ENCODE measurements around the gene CHL1.

CHL1 gene

DNA sequence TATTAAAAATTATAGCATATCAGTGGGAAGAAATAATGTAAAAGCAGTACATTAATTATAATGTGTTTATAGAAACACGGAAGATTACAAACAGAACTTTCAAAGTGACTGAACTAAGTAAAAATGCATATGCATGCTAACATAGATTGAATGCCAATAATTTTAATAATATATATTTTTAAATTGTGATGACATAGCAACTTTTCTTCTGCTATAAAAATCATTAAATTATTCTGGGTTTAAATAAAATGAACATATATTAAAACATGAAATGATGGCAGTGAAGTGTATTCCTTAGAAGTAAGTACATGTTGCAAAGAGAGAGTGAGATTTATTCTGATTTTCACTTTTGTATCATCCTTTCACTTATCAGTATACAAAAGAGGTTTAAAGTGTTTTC lies 128.9 kb downstream of the CHL1 start:
- TF ChIP-seq, protein P1, sequence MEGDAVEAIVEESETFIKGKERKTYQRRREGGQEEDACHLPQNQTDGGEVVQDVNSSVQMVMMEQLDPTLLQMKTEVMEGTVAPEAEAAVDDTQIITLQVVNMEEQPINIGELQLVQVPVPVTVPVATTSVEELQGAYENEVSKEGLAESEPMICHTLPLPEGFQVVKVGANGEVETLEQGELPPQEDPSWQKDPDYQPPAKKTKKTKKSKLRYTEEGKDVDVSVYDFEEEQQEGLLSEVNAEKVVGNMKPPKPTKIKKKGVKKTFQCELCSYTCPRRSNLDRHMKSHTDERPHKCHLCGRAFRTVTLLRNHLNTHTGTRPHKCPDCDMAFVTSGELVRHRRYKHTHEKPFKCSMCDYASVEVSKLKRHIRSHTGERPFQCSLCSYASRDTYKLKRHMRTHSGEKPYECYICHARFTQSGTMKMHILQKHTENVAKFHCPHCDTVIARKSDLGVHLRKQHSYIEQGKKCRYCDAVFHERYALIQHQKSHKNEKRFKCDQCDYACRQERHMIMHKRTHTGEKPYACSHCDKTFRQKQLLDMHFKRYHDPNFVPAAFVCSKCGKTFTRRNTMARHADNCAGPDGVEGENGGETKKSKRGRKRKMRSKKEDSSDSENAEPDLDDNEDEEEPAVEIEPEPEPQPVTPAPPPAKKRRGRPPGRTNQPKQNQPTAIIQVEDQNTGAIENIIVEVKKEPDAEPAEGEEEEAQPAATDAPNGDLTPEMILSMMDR (conservative IDR thresholded peaks at IDR 0.05; ENCODE audit: low read depth, low read length) = no peak
- DNase-seq (ENCODE audit: low read depth) = no peak
- no peak overlapping the region for H3K4me3 ChIP-seq (ENCODE audit: low read depth, low read length)

DNA sequence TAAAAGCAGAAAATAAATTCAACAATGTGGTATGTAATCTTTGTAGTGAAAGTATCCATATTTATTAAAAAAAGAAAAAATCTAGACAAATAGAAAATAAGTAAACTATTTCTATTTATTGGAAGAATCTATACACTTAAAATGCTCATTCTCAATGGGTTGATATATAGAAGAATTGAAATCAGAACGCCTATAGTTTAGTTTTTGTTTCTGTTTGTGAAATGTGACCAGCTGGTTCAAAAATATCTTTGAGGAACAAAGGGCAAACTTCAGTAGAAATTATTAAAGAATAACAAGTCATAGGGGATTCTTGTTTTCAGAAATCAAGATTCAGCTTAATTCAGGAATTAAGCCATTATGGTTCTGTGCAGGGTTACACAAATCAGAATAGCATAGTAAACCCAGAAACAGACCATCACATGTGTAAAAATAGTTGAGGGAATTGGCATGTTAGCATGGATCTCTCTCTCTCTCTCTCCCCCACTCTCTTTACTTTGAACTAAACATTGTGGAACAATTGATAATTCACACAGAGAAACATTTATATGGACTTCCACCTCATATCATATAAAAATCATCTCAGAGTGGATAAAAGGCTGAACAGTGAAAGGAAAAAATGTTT lies 134.0 kb downstream of the CHL1 start:
- TF ChIP-seq, protein P1 (conservative IDR thresholded peaks at IDR 0.05; ENCODE audit: low read depth, low read length) = no peak
- H3K4me3 ChIP-seq (ENCODE audit: low read depth, low read length) = no peak overlapping the region
- DNase-seq (ENCODE audit: low read depth) = no peak

DNA sequence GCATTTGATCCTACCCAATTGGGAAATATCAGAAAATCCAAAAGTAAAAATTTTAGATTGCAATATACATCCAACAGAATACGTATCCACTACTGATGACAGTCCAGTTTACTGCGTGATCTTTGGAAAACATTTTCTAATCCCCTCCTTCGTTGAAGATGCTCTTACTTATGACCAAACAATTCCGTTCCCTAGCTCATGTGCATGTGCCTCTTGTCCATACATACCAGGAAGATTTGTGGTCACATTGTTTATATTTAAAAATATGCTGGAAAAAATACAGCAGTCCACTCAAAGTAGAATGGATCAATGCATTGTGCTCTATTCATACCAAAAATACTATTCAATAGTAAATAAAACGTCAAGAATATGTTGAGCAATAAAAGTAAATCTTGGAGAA lies 135.3 kb downstream of the CHL1 start:
- H3K4me3 ChIP-seq (ENCODE audit: low read depth, low read length) = no peak overlapping the region
- TF ChIP-seq, protein P1 (conservative IDR thresholded peaks at IDR 0.05; ENCODE audit: low read depth, low read length) = no peak
- DNase-seq (ENCODE audit: low read depth) = peak; percentile 11

DNA sequence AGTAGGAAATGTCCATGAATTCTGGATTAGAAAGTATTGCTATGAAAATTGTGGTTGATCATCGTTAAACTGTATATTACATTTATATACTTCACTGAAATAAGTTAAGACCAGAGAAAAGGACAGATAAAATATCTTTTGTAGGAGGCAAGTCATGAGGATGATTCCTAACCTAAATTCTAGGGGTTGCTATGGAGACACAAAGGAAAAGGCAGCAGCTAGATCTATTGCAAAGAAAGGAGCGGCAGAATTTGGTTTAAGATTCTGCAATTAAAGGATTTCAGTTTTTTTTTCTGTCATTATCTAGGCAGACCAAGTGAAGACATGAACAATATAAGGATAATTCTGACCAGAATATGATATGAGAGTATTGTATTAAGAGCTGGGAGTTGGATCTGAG lies 136.1 kb downstream of the CHL1 start:
- no peak overlapping the region for H3K4me3 ChIP-seq (ENCODE audit: low read depth, low read length)
- no peak for DNase-seq (ENCODE audit: low read depth)
- TF ChIP-seq, protein P1 (conservative IDR thresholded peaks at IDR 0.05; ENCODE audit: low read depth, low read length) = no peak

DNA sequence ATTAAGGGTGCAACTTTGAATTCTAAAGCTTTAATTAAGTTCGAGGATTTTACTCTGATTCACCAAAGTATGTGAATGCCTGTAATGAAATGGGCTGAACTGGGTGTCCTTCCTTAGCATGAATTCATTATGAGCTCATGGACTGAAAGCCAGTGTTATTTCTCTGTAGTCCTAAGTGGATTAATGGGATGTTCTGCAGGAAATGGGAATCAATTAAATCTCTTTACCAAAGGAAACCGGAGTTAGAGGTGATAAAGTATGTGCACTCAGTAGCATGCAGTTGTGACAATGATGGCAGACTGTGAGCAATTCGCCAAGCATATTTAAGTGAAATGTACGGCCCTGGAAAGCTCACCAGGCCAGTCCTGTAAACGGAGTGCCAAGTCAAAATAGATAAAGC lies 138.7 kb downstream of the CHL1 start:
- no peak overlapping the region for H3K4me3 ChIP-seq (ENCODE audit: low read depth, low read length)
- TF ChIP-seq, protein P1 (conservative IDR thresholded peaks at IDR 0.05; ENCODE audit: low read depth, low read length) = no peak

DNA sequence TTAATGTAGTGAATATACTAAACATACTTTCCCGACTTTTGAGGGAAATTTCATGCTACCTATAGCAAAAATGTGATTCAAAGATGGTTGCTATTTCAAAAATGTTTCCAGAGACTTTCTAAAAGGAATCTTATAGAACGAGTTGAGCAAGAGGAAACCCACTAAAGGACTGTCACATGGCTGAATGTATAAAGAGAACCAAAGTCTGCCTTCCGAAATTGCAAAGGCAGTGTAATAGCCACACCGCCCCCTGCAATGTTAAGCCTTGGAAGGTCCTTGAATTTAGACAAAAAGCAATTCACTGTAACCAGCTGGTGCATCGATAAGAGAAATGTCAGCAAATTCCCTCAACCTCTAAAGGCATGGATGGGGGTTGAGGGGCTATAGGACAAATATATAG lies 142.8 kb downstream of the CHL1 start:
- H3K4me3 ChIP-seq (ENCODE audit: low read depth, low read length) = no peak overlapping the region
- TF ChIP-seq, protein P1 (conservative IDR thresholded peaks at IDR 0.05; ENCODE audit: low read depth, low read length) = no peak
- DNase-seq (ENCODE audit: low read depth) = no peak

More for the DNA sequence above, 138.7 kb downstream of the CHL1 start:
- DNase-seq (ENCODE audit: low read depth) = no peak

DNA sequence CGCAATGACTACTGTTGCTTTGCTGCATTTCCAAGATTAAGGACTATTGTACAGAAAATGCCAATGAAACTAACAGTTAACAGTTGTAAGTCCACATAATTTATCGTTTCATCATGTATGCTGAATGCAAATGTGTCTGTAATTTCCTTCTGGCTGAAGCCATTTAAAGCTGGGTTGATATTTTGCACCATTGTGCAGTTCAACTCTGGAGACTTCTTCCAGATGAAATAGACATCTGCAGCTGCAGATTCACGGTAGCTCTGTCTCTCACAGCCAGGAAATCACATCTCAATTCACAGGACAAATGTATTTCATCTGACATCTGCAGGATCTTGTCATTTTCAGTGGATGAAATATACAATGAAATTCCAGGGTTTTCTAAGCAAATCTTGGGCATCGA lies 145.4 kb downstream of the CHL1 start:
- no peak overlapping the region for H3K4me3 ChIP-seq (ENCODE audit: low read depth, low read length)
- no peak for DNase-seq (ENCODE audit: low read depth)
- TF ChIP-seq, protein P1 (conservative IDR thresholded peaks at IDR 0.05; ENCODE audit: low read depth, low read length) = no peak

Data from choroid plexus epithelial cell (primary cell).